ENCODE measurements around the gene ATRNL1.
A peak's percentile ranks its signal among the peaks of the same experiment; 100 is the strongest.

Gene ATRNL1

GRCh38 chr10:115951242-115951641, 858.1 kb downstream of the ATRNL1 start:
- DNase-seq (ENCODE audit: low read depth) = no peak

- peak; percentile 77 for DNase-seq (ENCODE audit: low read depth)
These were observed 860.1 kb downstream of the ATRNL1 start for GRCh38 chr10:115953281-115953680.

GRCh38 chr10:115953968-115954367, 860.8 kb downstream of the ATRNL1 start:
- no peak for DNase-seq (ENCODE audit: low read depth)

DNA sequence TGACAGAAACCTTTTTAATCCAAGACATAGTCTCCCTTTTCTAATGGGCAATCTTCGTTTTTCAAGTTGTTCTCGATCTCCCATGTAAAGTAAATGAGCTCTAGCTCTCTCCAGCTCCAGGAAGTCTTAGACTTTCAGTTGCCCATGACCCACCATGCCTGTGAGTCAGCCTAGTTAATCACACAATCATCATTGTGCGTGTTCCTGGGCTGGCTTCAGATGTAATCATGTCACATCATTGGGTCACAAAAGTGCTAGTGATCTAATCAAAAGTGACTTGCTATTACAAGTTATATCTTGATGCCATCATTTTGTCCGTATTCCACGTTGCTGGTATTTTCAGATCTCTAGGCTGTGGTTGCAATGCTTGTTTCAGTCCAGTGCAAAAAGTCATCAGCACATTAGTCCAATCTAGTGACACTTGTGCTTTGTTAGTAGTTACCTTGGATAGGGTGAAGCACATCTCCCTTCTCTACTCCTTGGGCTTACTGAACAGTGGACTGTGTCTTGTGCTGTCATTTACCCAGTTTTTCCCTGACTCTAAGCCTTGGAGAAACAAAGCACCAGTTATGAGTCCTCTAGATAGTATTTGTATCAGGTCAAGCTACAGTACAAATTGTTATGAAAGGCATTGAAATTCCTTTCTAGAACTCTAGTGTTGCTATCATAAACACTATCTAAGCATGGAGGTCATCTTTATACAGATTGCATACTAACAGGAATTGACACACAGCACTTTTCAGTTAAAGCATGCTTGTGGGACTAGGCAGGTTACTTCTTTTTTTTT, 863.3 kb downstream of the ATRNL1 start:
- peak; percentile 79 for DNase-seq (ENCODE audit: low read depth)

DNA sequence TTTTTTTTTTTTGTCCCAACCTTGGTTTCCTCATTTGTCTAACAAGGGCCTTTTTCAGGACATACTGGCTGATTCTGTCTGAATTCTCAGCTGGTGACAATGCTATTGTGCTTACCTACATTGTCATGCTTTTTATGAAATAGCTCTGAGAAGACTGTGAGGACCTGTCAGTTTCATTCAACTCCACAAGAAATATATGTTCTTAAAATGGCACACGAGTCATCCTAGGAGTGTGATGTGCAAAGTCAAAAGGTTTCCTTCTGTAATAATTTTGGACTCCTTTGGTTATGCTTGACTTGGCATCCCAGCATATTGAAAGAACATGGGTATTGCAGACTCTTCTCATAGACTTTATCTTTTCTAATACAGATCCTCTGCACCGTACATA, 863.8 kb downstream of the ATRNL1 start:
- DNase-seq (ENCODE audit: low read depth) = peak; percentile 12

DNA sequence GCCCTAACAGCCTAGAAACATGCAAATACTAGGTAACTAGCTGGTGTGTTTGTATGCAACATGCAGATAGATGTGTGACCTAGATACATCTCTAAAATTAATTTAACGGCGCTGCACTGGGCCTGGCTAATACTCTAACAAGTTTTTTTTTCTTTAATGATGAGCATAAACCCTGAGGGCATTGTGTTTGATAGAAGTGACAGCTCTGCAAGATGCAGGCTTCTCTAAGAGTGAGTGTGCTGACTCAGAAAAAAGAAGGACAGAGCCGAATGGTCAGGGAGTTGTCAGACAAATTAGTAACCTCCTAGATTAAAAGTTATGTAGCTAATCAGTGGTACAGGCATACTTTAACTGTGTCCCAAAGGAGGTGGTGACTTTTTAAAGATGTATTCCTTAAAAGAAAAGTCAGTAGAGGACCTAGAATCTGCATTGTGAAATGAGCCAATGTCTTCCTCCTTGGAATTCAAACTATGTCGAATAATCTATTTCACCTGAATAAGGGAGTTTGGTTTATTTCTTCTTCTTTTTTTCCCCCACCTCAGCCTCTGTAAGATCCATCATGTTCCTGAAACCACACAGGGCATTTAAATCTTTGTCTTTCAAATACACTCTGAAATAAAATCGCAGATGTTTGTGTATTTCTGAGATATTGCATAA, 864.7 kb downstream of the ATRNL1 start:
- DNase-seq (ENCODE audit: low read depth) = no peak

DNA sequence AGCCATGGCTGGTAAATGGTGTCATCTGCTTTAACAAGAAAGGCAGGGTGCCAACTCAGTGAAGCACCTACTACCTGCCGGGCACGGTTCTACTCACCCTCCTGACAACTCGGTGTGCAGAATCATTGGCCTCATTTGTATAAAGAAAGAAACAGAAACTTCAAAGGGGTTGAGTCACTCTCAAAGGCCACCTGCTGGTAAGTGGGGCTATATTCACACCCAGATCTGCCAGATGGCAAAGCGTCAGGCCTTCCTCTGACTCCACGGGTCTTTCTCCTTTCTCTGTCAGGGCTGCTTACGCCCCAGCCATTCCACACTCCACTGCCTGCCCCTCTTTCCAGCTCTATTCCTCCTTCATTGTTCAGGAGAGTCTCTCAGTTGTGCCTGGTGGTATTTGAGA, 870.7 kb downstream of the ATRNL1 start:
- DNase-seq (ENCODE audit: low read depth) = peak; percentile 59

GRCh38 chr10:115964827-115965226, 871.7 kb downstream of the ATRNL1 start:
- DNase-seq (ENCODE audit: low read depth) = no peak

DNA sequence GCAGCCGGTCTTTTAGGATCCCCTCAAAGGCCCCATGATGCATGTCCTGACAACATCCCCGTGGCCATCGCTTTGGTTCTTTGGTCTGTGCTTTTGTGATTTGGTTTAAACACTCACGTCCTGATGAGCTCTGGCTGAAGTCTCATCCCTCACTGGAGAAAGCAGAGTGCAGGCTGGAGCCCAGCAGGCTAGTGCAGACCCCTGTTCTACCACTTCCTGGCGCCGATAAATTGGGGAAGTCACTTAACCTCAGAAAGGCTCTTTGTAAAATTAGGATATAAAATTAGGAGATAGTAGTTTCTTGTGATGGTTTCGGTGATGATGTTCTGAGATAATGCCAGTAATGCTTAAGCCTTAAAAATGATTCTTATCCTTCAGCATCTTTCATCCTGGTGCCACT, 872.2 kb downstream of the ATRNL1 start:
- DNase-seq (ENCODE audit: low read depth) = no peak

DNA sequence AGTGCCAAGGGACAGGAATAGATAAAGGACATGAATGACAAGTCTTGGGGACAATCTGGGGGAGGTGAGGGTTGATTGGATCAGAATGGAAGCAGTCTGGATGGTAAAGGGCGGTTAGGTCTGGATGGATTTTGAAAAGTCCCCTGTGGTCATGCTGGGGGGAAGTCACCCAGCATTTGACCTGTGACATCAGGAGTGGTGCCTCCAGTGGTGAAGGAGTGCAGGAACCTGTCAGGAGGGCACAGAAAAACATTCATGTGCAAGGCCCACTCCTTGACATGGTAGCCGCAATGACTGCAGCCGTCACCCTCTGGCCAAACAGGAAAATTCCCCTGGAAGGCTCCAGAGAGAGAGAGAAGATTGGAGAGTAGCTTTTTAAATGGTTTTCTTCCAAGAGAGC, 875.1 kb downstream of the ATRNL1 start:
- no peak for DNase-seq (ENCODE audit: low read depth)

DNA sequence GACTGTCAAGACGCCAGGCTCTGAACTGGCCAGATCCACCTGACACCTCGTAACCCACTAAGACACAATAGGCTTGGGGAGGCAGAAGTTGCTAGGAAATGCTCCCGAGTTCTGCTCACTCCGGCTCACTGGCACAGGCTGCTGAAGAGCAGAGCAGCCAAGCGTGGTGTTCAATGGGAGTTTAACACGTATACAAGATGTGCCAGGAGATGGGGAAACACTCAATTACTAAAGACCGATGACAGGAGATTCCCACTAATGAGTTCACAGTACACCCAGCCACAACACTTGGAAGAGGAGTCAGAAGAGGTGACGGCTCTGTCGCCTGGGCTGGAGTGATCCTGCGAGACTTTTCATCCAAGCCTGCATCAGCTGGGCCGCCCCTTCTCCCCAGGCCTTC, 876.4 kb downstream of the ATRNL1 start:
- DNase-seq (ENCODE audit: low read depth) = no peak

DNA sequence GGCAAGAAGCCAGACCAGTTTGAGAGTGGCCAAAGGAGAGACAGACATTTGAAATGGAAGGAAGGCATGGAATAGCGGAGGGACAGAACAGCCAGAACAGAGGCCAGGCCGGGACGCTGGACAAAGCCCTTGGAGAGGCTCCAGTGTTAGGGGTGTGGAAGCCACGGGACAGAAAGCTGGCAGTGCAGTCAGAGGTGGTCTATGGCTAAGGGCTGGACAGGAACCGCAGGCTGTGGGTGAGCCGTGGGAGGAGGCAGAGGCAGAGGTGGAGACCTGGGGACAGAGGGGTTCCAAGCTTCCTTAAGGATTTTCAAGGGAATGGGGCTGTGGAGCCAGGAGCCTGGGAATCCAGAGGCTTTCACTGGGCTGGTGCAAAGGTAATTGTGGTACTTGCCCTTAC, 878.8 kb downstream of the ATRNL1 start:
- no peak for DNase-seq (ENCODE audit: low read depth)

DNA sequence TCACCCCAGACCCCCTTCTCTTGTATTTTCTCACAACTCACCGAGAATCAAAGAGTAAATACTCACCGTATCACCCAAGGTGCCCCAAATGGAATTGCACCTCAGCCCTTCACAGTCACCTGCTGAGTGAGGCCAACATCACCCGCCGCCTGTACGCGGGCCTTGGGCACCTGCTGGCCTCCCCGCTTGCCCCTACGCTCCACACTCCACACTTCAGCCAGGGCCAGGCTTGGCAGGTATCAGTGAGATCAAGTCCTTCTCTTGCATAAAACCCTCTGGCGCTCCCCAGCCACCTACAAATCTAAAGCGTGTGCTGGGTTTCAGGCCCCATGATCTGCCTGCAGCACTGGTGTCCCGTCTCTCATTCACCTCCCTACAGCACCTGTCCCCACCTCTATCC, 879.3 kb downstream of the ATRNL1 start:
- no peak for DNase-seq (ENCODE audit: low read depth)

- DNase-seq (ENCODE audit: low read depth) = no peak
These were observed 881.2 kb downstream of the ATRNL1 start for GRCh38 chr10:115974351-115974750.

DNA sequence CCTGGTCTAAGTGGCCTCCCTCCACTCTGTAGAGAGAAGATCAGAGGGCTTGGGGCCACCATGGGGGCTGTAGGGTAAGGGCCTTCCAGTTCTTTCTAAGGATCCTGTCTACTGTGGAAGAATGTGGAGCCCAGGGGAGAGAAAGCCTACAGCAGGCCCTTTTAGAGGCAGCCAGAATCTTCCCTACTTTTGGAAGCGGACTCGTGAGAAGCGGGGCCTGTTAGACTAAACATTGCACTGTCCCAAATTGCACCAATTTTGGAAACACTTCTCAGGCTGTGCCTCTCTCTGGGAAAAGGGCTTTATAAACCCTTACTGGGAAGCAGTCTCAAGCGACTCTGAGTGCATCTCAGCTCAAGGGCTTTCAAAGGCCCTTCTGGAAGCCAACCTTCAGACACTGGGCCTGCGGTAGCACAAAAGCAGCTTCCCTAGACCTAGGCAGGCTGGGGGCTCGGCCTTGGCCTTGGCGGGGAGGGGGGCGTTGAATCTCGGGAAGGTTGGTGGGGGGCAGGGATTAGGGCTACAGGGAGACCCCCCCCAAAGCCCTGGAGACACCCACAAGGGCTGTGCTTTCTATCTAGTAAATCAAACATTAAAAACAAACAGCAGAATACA, 881.8 kb downstream of the ATRNL1 start:
- DNase-seq (ENCODE audit: low read depth) = no peak

DNA sequence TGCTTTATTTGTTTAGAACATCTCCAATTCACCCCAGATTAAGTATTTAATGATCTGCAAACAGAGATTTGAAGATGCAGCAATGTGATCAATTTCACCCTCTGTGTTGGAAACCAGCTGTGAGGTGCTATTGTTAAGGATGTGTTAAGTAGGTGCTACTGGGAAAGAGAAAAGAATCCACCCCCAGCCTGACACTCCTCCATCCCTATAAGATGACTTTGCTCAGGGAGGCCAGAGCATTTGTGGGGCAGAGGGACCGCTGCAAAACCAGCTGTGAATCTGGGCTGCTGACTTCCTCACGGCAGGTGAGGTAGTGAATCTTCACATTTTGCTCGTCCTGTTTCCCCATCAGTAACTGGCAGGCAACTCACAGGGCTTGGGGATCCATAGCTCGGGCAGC, 882.3 kb downstream of the ATRNL1 start:
- DNase-seq (ENCODE audit: low read depth) = no peak

DNA sequence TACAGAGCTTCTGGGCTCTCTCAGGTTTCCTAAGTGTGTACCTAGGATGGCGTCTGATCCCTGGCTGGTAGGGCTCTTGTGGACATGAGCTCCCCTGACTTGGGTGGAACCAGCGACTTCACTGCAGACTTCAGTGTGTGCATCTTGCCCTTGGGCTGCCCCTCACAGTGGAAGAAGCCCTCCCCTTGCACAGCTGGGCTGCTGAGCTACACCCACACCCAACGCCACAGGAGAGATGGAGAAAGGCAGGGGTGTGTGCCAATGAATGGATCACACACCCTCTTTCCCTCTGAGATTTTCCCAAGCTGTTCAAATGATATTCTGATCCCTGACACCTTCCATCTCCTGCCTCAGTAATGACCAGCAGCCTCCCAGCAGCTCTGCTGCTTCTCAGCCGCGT, 883.2 kb downstream of the ATRNL1 start:
- DNase-seq (ENCODE audit: low read depth) = no peak

DNA sequence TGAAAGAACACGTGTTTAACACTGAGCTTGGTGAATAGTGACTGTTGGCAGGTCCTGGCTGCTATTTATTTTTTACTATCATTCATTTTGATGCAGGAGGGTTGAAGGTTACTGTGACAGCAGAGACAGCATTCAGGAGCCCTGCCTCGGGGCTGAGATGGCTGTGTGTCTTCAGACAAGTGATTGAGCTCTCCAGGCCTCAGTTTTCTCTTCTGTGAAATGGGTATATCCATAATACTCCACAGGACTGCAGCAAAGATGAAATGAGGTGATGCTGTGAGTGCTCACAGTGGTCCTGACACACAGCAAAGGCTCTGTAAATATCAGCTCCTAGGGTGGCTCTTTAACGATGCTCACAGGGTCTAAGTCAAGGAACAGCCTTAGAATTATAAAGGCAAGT, 884.7 kb downstream of the ATRNL1 start:
- DNase-seq (ENCODE audit: low read depth) = no peak

DNA sequence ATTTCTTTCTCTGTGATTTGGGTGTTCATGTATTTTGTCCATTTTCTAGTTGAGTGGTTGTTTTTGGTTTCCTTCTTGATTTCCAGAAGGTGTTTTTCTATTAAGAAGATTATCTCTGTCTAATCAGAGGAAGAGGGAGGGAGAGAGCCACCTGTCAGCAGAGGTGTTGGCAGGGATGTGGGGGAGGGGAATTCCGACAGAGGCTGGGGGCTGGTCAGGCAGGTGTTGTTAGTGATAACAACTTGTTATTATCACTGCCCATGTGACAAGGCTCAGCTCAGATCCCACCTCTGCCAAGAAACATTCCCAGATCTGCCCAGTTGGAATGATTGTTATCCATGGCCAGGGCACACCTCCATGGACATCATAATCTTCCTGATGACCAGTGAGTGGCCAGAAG, 886.4 kb downstream of the ATRNL1 start:
- no peak for DNase-seq (ENCODE audit: low read depth)

DNA sequence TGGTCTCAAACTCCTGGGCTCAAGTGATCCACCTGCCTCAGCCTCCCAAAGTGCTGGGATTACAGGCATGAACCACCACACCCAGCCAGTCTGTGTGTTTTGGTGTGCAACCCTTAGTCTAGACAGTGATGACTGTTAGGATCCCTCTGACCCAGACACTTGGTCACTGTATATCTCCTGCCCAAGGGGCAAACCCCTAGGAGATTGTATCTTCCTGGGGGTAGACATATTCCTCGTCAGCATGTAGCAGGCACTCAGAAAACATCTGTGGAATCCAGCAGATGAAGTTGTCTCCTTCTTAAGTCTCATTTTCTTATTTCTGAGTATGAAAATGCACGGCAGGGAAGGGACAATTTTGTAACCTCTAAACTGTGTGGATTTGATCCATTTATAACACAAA, 887.3 kb downstream of the ATRNL1 start:
- no peak for DNase-seq (ENCODE audit: low read depth)

DNA sequence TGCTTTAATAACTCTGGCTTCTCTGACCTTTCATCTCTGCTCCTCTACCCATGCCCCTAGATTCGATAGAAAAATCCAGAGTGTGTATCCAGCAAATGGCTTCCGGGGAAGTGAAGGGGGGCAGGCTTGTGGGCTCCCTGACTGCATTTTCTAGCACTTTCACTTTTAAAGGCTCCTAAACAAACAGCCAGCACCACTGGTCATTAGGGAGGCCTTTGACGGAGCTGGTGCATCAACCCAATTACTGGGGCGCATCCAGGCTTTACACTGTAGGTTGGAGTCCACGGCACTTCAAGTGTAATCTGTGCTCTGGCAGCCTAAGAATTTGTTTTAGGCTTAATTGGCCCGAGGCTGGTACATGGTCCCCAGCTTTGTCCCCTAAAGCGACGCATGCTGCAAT, 887.9 kb downstream of the ATRNL1 start:
- no peak for DNase-seq (ENCODE audit: low read depth)

- DNase-seq (ENCODE audit: low read depth) = no peak
These were observed 888.9 kb downstream of the ATRNL1 start for GRCh38 chr10:115982076-115982475.

- no peak for DNase-seq (ENCODE audit: low read depth)
These were observed 889.4 kb downstream of the ATRNL1 start for GRCh38 chr10:115982526-115982925.

Measured in ELR (cell line).